ENCODE data around the gene ZC2HC1C. TPM values are rescaled to one million over a fixed set of nuclear protein-coding genes. Genes with fewer than 3 reads are reported as not detected.

Gene ZC2HC1C
- total and polyA plus RNA-seq, 2 experiments from 2014 or later: 1.7 to 3.8 TPM

DNA sequence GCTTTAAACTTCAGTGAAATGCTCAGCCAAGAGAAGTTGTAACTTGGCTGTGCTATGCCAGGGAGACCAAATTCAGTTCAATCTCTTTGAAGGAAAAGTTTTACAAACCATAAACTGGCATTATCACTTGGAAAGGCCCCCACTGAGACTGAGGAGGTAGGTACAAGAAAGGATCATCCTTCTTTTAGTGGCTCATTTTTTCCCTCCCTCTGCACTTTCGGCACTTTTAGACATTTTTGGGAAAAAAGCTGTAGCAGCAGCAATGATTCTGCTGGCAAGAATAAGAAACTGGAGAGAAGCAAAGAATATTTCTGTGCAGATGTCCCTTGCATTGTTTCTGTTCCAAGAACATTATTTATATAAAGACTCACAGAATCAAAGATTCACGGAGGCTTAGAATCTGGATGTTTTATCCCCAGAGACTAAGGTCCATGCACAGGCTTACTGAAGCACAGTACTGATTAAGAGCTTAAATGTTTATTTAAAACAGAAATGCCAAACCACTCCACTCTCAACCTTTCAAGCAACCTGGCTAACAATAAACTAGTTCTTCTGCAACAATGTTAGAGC is 12.3 kb downstream of the ZC2HC1C start:
- DNase-seq (ENCODE audit: low spot score): no peak
- WGBS (ENCODE audit: low lambda C conversion rate, missing lambda C conversion rate): 36% methylated on average over 2 of the region's 2 CpGs
- H3K27me3 ChIP-seq: no peaks in the 10 kb centered on the region
- H3K9me3 ChIP-seq (ENCODE audit: low read depth): no peaks in the 10 kb centered on the region
- H2AFZ ChIP-seq: no peak overlapping the region
- H3K27ac ChIP-seq: peak overlapping the region; percentile 28
- H3K4me1 ChIP-seq (ENCODE audit: insufficient read depth): peaks cover 14% of the 10 kb centered on the region
- H3K4me2 ChIP-seq: peak overlapping the region; percentile 9
- no peak overlapping the region for H3K4me3 ChIP-seq
- H3K9me2 ChIP-seq (replicated peaks; ENCODE audit: insufficient read depth): no peaks in the 10 kb centered on the region
- H3K79me2 ChIP-seq: no peaks in the 10 kb centered on the region
- TF ChIP-seq EZH2phosphoT487 (IDR thresholded peaks at IDR 0.05; ENCODE audit: low read depth, severe bottlenecking, unreplicated experiment): no peak
- no peak for TF ChIP-seq EZH2 (IDR thresholded peaks at IDR 0.05; ENCODE audit: borderline replicate concordance)
- TF ChIP-seq, protein P1, sequence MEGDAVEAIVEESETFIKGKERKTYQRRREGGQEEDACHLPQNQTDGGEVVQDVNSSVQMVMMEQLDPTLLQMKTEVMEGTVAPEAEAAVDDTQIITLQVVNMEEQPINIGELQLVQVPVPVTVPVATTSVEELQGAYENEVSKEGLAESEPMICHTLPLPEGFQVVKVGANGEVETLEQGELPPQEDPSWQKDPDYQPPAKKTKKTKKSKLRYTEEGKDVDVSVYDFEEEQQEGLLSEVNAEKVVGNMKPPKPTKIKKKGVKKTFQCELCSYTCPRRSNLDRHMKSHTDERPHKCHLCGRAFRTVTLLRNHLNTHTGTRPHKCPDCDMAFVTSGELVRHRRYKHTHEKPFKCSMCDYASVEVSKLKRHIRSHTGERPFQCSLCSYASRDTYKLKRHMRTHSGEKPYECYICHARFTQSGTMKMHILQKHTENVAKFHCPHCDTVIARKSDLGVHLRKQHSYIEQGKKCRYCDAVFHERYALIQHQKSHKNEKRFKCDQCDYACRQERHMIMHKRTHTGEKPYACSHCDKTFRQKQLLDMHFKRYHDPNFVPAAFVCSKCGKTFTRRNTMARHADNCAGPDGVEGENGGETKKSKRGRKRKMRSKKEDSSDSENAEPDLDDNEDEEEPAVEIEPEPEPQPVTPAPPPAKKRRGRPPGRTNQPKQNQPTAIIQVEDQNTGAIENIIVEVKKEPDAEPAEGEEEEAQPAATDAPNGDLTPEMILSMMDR (IDR thresholded peaks at IDR 0.05; ENCODE audit: poor library complexity): no peak
- no peaks in the 10 kb centered on the region for H4K20me1 ChIP-seq (ENCODE audit: insufficient read depth, poor library complexity, severe bottlenecking)
- no peaks in the 10 kb centered on the region for H3K36me3 ChIP-seq (replicated peaks; ENCODE audit: insufficient read depth, low read depth)

DNA sequence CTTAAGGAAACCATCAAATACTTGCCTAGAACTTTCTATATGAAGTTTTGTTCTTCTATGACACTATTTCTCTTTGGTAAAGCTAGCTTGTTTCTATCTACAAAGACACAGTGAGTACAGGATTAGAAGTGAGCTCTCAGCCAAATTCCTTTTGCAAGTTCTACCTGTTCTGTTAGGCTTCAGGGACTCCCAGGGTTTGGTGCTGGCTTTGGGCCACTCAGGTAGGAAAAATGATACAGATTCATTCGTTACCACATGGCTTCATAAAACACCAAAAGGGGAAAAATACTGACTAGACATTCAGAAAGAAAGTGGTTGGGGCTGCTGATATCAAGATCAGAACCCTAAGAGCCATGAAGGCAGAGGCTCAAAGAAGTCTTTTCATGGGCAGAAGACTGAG is 13.8 kb downstream of the ZC2HC1C start:
- no peak overlapping the region for H3K4me3 ChIP-seq
- DNase-seq (ENCODE audit: low spot score): no peak
- H2AFZ ChIP-seq: no peak overlapping the region
- no peak overlapping the region for H3K27ac ChIP-seq
- H3K4me2 ChIP-seq: no peak overlapping the region
- no peak for TF ChIP-seq EZH2phosphoT487 (IDR thresholded peaks at IDR 0.05; ENCODE audit: low read depth, severe bottlenecking, unreplicated experiment)
- no peaks in the 10 kb centered on the region for H3K36me3 ChIP-seq (replicated peaks; ENCODE audit: insufficient read depth, low read depth)
- no peaks in the 10 kb centered on the region for H3K9me3 ChIP-seq (ENCODE audit: low read depth)
- WGBS (ENCODE audit: low lambda C conversion rate, missing lambda C conversion rate): 83% methylated on average over 1 of the region's 1 CpG
- peaks cover 14% of the 10 kb centered on the region for H3K4me1 ChIP-seq (ENCODE audit: insufficient read depth)
- H3K27me3 ChIP-seq: no peaks in the 10 kb centered on the region
- H3K9me2 ChIP-seq (replicated peaks; ENCODE audit: insufficient read depth): no peaks in the 10 kb centered on the region
- no peaks in the 10 kb centered on the region for H4K20me1 ChIP-seq (ENCODE audit: insufficient read depth, poor library complexity, severe bottlenecking)
- H3K79me2 ChIP-seq: no peaks in the 10 kb centered on the region

DNA sequence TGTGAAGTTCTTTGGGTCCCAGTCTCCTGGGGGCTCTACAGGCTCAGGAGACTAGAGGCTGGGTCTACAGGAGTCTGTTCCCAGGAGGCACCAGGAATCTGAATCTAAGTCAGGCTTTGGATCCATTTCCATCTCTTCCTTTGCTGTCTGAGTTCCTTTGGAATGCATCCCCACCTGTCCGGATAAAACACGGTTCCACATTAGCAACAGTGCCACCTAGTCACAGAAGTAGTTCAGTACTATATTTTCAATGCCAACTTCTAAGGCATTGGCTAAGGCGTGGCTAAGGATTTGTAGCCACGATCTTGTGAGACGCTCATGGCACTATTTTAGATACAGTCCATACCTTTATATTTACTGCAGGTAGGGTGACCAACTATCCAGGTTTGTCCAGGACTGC is 15.1 kb downstream of the ZC2HC1C start:
- no peaks in the 10 kb centered on the region for H3K27me3 ChIP-seq
- no peaks in the 10 kb centered on the region for H3K9me2 ChIP-seq (replicated peaks; ENCODE audit: insufficient read depth)
- no peaks in the 10 kb centered on the region for H3K36me3 ChIP-seq (replicated peaks; ENCODE audit: insufficient read depth, low read depth)
- H3K4me1 ChIP-seq (ENCODE audit: insufficient read depth): peaks cover 14% of the 10 kb centered on the region
- TF ChIP-seq EZH2phosphoT487 (IDR thresholded peaks at IDR 0.05; ENCODE audit: low read depth, severe bottlenecking, unreplicated experiment): no peak
- TF ChIP-seq, protein P1 (IDR thresholded peaks at IDR 0.05; ENCODE audit: poor library complexity): peak; percentile 31
- no peaks in the 10 kb centered on the region for H3K9me3 ChIP-seq (ENCODE audit: low read depth)
- peak; percentile 17 for DNase-seq (ENCODE audit: low spot score)
- no peak overlapping the region for H3K4me3 ChIP-seq
- 60% methylated on average over 5 of the region's 5 CpGs for WGBS (ENCODE audit: low lambda C conversion rate, missing lambda C conversion rate)
- no peaks in the 10 kb centered on the region for H3K79me2 ChIP-seq
- no peak overlapping the region for H3K4me2 ChIP-seq
- no peaks in the 10 kb centered on the region for H4K20me1 ChIP-seq (ENCODE audit: insufficient read depth, poor library complexity, severe bottlenecking)
- no peak overlapping the region for H2AFZ ChIP-seq
- H3K27ac ChIP-seq: no peak overlapping the region

DNA sequence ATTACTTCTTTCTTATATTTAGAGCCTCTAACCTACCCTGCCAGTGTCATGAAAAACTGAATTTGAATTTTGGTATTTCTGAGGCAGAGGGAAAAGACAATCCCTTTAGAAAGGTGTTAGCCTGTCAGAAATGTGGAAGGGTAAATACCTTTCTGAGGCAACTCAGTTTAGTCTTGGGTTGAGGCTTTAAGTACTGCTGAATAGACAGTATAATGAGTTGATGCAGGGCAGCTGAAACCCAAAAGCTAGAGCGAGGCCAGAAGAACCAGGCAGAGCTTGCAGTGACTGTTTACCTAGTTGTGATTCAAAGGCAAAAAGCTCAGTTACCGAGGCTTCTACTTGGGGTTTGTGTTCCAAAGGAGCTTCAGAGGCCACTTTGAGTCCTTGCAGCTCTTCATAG is 18.7 kb downstream of the ZC2HC1C start:
- TF ChIP-seq EZH2phosphoT487 (IDR thresholded peaks at IDR 0.05; ENCODE audit: low read depth, severe bottlenecking, unreplicated experiment): no peak
- TF ChIP-seq, protein P1 (IDR thresholded peaks at IDR 0.05; ENCODE audit: poor library complexity): no peak
- TF ChIP-seq EZH2 (IDR thresholded peaks at IDR 0.05; ENCODE audit: borderline replicate concordance): no peak
- H2AFZ ChIP-seq: no peak overlapping the region
- H3K4me3 ChIP-seq: no peak overlapping the region
- no peak overlapping the region for H3K4me2 ChIP-seq
- DNase-seq (ENCODE audit: low spot score): no peak
- no peak overlapping the region for H3K27ac ChIP-seq
- no peaks in the 10 kb centered on the region for H3K79me2 ChIP-seq
- no peaks in the 10 kb centered on the region for H3K9me2 ChIP-seq (replicated peaks; ENCODE audit: insufficient read depth)
- no peaks in the 10 kb centered on the region for H3K9me3 ChIP-seq (ENCODE audit: low read depth)
- 59% methylated on average over 2 of the region's 2 CpGs for WGBS (ENCODE audit: low lambda C conversion rate, missing lambda C conversion rate)
- no peaks in the 10 kb centered on the region for H4K20me1 ChIP-seq (ENCODE audit: insufficient read depth, poor library complexity, severe bottlenecking)
- H3K27me3 ChIP-seq: no peaks in the 10 kb centered on the region
- no peaks in the 10 kb centered on the region for H3K36me3 ChIP-seq (replicated peaks; ENCODE audit: insufficient read depth, low read depth)
- H3K4me1 ChIP-seq (ENCODE audit: insufficient read depth): no peaks in the 10 kb centered on the region

Data from hepatocyte (in vitro differentiated cells).